A549 treated with Hydrocortisone at 1 μM for 4 hours (cell line): Measurements from ENCODE around the gene DDN. TPM values are rescaled to one million over a fixed set of nuclear protein-coding genes. Genes with fewer than 3 reads are reported as not detected.

Experiments used
- total RNA-seq: library from RNA; stranded (reverse); fragments of 200-300 nt; extraction: Qiagen RNA extraction; gene quantifications from 5 replicates; pipeline ENCODE4 v1.2.3, GENCODE V29; 2022

The DDN gene
- 0.62 to 0.75 TPM (median 0.68 TPM) in 5 replicates for total RNA-seq

DNA sequence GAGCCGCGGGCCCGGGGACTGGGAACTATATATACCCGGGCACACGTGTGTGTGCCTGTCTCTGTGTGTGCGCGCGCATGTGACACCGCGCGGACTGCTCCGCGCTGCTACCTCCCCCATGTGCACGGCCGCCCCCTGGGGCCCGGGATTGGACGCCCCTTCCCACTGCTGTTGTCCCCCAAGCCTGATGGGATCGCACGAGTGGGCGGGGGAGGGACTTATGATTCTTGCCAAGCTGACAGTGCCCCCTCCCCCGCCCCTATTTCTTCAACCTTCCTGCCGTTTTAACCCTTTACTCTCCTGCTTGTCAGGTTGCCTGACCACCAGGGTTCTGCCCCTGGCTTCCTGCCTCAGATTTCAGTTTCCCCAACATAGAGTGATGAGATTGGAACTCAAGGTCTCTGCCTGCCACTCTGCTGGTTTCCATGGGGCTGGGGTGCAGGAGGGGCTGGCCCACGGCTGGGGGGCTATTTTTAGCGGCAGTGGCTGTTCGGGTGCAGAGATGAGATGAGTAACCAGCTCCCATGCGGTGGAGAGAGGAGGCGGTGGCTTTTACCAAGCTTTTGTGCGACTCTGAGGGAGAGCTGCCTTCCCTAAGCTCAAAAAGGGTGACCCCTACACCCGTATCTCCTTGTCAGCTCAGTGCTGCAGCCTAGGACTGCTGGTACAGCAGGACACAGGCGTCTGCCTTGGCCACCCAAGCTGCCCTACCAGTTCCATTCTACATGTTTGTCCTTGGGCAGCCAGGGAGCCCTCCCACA is at the start of gene DDN:
Gene DDN (minus strand): TSS at position 5 of the 761 bp plus-strand sequence. CDS start 88 bp downstream, outside the sequence.

DNA sequence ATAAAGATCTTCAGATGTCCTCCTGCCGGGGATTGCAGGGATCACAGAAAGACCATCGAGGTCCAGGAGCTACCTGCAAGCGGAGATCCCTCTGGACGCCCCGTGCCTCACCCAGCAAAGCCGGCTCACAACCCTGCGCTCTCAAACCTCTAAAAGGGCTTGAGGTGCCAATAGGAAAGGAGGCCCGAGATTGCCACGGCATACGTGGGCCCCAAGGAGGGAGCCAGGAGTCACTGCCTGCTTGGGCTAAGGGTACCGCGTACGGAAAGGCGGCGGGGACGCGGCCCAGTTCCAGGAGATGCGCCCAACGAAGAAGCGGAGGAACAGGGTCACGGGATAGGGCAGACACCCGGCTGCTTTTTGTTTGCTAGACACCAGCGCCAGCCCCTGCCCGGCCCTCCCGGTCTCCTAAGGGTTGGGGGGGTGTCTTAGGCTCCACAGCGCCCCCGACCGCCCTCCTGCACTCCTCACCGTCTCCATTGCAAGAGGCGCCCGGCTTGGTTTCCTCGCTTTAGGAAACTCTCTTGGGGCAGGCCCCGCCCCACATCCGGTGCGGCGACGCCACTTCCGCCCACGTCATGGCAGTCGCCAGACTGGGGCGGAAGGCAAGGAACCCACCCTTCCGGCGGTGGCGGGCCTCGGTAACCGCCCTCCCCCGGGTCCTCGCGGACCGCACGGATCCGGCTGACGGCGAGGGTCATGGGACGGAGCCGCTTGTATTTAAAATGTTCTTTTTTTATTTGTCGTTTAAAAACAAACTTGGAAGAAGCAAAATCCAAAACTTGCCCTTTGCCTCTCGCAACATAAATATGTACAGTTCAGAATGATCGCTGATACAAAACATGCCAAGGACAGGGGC is 19.3 kb upstream of the DDN start, which contains the start of gene PRKAG1:
Gene PRKAG1 (minus strand): TSS at position 516 of the 859 bp plus-strand sequence. CDS start 36 bp downstream, at position 480.

DNA sequence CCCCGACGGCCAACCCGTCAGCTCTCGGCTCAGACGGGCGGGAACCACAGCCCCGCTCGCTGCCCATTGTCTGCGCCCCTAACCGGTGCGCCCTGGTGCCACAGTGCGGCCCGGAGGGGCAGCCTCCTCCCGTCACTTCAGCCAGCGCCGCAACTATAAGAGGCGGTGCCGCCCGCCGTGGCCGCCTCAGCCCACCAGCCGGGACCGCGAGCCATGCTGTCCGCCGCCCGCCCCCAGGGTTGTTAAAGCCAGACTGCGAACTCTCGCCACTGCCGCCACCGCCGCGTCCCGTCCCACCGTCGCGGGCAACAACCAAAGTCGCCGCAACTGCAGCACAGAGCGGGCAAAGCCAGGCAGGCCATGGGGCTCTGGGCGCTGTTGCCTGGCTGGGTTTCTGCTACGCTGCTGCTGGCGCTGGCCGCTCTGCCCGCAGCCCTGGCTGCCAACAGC is 20.9 kb downstream of the DDN start, which contains the start of gene WNT1:
Gene WNT1 (plus strand): TSS at position 32 of the 450 bp plus-strand sequence. CDS start 329 bp downstream, at position 361.

DNA sequence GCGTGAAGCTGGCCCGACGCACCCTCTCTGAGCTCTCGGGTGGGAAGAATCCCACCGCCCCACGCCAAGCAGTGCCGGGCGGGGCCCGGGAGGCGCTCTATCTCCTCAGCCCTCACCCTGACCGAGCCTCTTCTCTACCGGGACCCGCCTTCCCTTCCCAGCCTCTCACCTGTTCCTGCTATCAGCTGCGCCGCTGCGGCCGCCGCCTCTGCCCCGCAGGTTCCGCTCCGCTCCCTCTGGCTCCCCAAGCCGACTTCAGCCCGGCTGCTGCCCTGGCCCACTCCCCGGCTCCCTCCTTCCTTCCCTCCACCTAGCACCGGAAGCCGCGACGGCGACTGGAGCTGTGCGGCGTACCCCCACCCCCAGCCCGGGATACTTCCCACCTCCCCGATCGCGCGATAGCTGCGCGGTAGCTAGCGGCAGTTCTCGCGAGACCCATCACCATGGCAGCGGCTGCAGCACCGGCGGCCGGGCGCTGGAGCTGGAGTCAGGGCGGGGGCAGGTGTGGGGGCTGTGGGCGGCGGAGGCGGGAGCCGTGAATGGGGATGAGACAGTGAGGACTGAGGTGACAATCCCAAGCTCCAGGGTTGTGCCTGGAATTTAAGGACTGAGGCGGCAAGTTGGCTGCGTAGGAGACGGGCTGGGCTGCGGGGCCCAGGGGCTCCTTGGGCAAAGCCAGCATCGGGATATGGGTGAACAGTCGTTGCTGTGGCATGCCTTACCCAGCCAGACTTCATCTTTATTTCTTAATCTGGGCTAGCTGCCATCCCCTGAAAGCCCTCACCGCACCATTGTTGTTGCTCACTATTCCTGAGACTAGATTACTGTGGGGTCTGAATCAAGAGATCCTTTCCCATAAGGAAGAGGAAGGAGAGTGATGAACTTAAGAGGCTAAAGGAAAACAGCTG is 41.8 kb downstream of the DDN start, which contains the start of gene ARF3:
Gene ARF3 (minus strand): TSS at position 347 of the 908 bp plus-strand sequence. CDS start 16,392 bp downstream, outside the sequence.

Other genes starting within 250 kb of the DDN start
- gene ADCY6, start 210.3 kb downstream of the DDN start, total RNA-seq: 9.9 to 14.6 TPM (median 12.8 TPM) in 5 replicates
- 31.1 to 39.6 TPM (median 34.9 TPM) in 5 replicates for gene CACNB3, start 180.9 kb downstream of the DDN start, total RNA-seq
- gene DDX23, start 147.2 kb downstream of the DDN start, total RNA-seq: 74.2 to 96.4 TPM (median 76.2 TPM) in 5 replicates
- gene RND1, start 133.5 kb downstream of the DDN start, total RNA-seq: 4.3 to 5.7 TPM (median 5.0 TPM) in 5 replicates
- gene FKBP11, start 73.9 kb downstream of the DDN start, total RNA-seq: 45.1 to 61.0 TPM (median 59.0 TPM) in 5 replicates
- gene ARF3, start 41.9 kb downstream of the DDN start, total RNA-seq: 124 to 156 TPM (median 151 TPM) in 5 replicates
- 1.8 to 2.3 TPM (median 2.0 TPM) in 5 replicates for gene WNT10B, start 27.6 kb downstream of the DDN start, total RNA-seq
- 0.07 to 0.15 TPM (median 0.12 TPM) in 5 replicates for gene WNT1, start 21.1 kb downstream of the DDN start, total RNA-seq
- 39.3 to 49.0 TPM (median 41.1 TPM) in 5 replicates for gene PRKAG1, start 19.4 kb upstream of the DDN start, total RNA-seq
- gene KMT2D, start 61.4 kb upstream of the DDN start, total RNA-seq: 30.6 to 49.0 TPM (median 33.5 TPM) in 5 replicates
- 3.2 to 4.9 TPM (median 4.6 TPM) in 5 replicates for gene RHEBL1, start 70.6 kb upstream of the DDN start, total RNA-seq
- gene DHH, start 95.4 kb upstream of the DDN start, total RNA-seq: 0.03 TPM in 1 of 5 replicates, not detected in the others
- gene LMBR1L, start 111.5 kb upstream of the DDN start, total RNA-seq: 13.4 to 15.4 TPM (median 14.5 TPM) in 5 replicates
- 2,285 to 2,528 TPM (median 2,417 TPM) in 5 replicates for gene TUBA1B, start 132.0 kb upstream of the DDN start, total RNA-seq
- gene TUBA1A, start 189.7 kb upstream of the DDN start, total RNA-seq: 182 to 235 TPM (median 228 TPM) in 5 replicates